ENCODE measurements around the gene STT3A.
A peak's percentile ranks its signal among the peaks of the same experiment; 100 is the strongest.

Gene STT3A

DNA sequence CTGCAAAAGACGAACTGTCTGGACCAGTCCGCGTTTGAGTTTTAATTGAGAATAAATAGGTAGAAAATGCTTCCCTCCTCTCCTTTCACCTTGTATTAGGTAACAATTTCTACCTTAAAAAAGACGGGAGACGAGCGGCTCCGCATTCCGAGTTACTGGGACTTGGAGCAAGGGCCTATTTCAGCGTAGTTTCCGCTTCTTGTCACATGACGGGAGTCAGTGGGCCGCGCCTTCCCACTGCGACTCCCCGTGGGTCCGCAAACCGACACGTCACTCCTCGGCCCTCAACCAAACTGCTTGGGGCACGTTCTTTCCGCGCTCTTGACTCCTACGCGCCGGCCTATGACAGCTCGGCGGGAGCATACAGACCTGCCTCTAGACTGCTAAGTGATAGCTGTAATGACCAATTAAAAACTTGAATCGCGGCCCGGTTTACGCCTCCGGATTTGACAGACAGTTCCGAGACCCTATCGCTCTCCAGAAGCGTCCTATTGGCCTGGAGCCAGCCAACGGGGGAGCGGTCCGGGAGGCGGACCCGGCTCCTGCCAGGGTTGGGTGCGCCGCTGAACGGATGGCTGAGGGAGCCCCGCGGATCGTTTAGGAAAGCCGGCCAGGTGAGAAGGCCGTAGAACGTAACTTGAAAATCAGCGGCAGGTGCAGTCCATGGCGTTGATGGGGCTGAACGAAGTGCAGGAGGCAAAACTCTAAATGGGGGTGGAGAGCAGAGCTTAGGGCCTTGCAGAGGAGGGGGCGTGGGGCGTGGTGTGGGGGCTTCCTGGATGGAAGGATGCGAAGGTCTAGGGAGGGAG, at the start of gene STT3A:
Gene STT3A, plus strand, starts transcription at position 548 of the 809 bp plus-strand sequence. CDS start 3,064 bp downstream, outside the sequence.
- H3K27me3 Mint-ChIP-seq (ENCODE audit: low read depth) = no peaks in the 10 kb centered on the region
- H3K4me3 Mint-ChIP-seq = peak within 1 kb of the TSS; percentile 94 to 97 (median 94)
- TF ChIP-seq, protein P1, sequence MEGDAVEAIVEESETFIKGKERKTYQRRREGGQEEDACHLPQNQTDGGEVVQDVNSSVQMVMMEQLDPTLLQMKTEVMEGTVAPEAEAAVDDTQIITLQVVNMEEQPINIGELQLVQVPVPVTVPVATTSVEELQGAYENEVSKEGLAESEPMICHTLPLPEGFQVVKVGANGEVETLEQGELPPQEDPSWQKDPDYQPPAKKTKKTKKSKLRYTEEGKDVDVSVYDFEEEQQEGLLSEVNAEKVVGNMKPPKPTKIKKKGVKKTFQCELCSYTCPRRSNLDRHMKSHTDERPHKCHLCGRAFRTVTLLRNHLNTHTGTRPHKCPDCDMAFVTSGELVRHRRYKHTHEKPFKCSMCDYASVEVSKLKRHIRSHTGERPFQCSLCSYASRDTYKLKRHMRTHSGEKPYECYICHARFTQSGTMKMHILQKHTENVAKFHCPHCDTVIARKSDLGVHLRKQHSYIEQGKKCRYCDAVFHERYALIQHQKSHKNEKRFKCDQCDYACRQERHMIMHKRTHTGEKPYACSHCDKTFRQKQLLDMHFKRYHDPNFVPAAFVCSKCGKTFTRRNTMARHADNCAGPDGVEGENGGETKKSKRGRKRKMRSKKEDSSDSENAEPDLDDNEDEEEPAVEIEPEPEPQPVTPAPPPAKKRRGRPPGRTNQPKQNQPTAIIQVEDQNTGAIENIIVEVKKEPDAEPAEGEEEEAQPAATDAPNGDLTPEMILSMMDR (IDR thresholded peaks at IDR 0.05; ENCODE audit: unreplicated experiment in 3 of 3) = no peak
- H3K4me1 Mint-ChIP-seq = peaks cover 31% of the 10 kb centered on the region
- peaks cover 2% of the 10 kb centered on the region for H3K9me3 Mint-ChIP-seq
- H3K27ac Mint-ChIP-seq = peak within 1 kb of the TSS; percentile 98 to 100 (median 99)
- peaks cover 22% of the 10 kb centered on the region for H3K36me3 Mint-ChIP-seq (ENCODE audit: low read depth)

DNA sequence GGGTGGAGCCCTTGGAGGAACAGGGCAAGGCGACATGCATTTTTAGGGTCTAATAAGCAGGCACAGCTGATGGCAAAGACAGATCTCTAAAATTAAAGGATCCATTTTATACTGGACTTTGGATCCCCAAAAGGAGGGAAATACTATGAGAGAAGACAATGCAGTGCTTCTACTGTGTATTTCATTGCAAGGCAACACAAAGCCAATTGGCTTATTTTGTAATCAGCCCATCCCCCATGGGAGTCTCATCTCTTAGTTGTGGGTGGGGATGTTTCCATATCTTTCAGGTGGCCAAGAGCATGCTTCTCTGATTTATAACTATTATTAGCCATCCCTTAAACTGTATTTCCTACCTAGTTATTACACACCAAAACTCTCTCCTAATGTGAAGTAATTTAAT, 41.9 kb upstream of the STT3A start:
- H3K27me3 Mint-ChIP-seq (ENCODE audit: low read depth) = peaks cover 5% of the 10 kb centered on the region
- H3K4me1 Mint-ChIP-seq = no peaks in the 10 kb centered on the region
- H3K4me3 Mint-ChIP-seq = no peak overlapping the region
- TF ChIP-seq, protein P1 (IDR thresholded peaks at IDR 0.05; ENCODE audit: unreplicated experiment in 3 of 3) = no peak
- no peak overlapping the region for H3K27ac Mint-ChIP-seq
- H3K36me3 Mint-ChIP-seq (ENCODE audit: low read depth) = peaks cover 9% of the 10 kb centered on the region
- H3K9me3 Mint-ChIP-seq = peaks cover 45% of the 10 kb centered on the region

DNA sequence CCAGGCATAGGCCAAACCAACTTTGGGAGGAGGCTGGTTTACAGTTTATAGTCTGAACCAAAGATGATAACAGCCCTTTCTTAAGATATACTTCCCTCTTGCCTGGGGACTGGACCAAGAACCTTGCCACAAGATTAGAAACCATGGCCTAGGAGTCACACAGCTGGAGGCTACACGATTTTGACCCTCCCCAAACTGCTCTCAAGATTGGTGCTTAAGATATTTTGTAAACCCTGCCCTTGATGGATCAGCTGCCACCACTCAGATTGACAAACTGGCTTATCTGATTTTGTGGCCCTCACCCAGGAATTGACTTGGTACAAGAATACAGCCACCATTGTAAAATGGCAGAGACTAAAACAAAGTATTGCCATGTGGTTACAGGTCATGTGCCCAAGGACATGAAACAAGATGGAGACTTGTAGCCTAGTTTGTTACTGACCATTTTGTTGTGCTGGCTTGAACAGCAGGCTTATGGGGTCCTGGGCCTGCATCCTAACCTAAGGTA, 40.8 kb upstream of the STT3A start:
- H3K9me3 Mint-ChIP-seq = peaks cover 49% of the 10 kb centered on the region
- TF ChIP-seq, protein P1 (IDR thresholded peaks at IDR 0.05; ENCODE audit: unreplicated experiment in 3 of 3) = no peak

DNA sequence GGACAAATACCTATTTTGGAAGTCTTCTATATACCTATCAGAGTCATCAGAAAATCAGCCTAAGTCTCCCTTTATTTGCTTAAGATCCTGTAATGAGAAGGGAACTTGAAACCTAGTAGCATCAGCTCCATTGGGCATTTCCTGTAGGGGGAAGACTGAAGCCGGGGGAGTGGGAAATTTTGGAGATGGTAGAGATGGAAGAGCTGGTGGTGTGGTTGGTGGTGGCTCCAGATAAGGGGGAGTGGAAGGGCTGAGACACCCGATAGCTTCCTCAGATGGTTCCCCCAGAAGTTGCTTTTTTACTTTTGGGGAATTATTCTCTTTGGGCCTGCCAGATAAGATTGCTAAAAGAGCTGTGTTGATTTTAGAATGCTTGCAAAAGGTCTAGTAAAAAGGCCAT, 39.7 kb upstream of the STT3A start:
- TF ChIP-seq, protein P1 (IDR thresholded peaks at IDR 0.05; ENCODE audit: unreplicated experiment in 3 of 3) = no peak
- H3K4me3 Mint-ChIP-seq = no peak overlapping the region
- H3K36me3 Mint-ChIP-seq (ENCODE audit: low read depth) = peaks cover 9% of the 10 kb centered on the region
- H3K9me3 Mint-ChIP-seq = peaks cover 52% of the 10 kb centered on the region
- H3K27ac Mint-ChIP-seq = no peak overlapping the region
- H3K27me3 Mint-ChIP-seq (ENCODE audit: low read depth) = peaks cover 9% of the 10 kb centered on the region
- H3K4me1 Mint-ChIP-seq = no peaks in the 10 kb centered on the region

More for the DNA sequence above, 40.8 kb upstream of the STT3A start:
- H3K4me1 Mint-ChIP-seq = no peaks in the 10 kb centered on the region
- H3K4me3 Mint-ChIP-seq = no peak overlapping the region
- H3K36me3 Mint-ChIP-seq (ENCODE audit: low read depth) = peaks cover 9% of the 10 kb centered on the region
- H3K27me3 Mint-ChIP-seq (ENCODE audit: low read depth) = peaks cover 5% of the 10 kb centered on the region
- H3K27ac Mint-ChIP-seq = no peak overlapping the region

DNA sequence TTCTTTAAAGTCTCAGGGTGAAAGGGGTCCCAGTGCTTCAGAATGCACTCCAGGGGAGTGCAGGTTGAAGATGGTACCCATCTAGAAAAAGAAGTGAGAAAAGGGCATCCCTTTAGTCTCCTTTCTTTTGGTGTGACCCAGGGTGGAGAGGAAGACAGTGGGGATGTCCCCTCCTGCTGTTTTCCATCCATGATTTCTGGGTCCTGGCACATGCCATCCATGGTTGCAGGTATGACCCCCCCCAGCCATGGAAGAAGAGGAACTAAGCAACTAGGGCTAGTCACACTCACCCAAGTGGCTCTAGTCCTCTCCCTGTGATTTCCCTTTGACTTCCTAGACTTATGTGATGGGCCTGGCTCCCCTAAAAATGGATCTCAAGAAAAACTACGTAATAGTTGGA, 39.3 kb upstream of the STT3A start:
- H3K36me3 Mint-ChIP-seq (ENCODE audit: low read depth) = peaks cover 9% of the 10 kb centered on the region
- no peak overlapping the region for H3K4me3 Mint-ChIP-seq
- TF ChIP-seq, protein P1 (IDR thresholded peaks at IDR 0.05; ENCODE audit: unreplicated experiment in 3 of 3) = no peak
- H3K9me3 Mint-ChIP-seq = peaks cover 52% of the 10 kb centered on the region
- peaks cover 9% of the 10 kb centered on the region for H3K27me3 Mint-ChIP-seq (ENCODE audit: low read depth)
- no peaks in the 10 kb centered on the region for H3K4me1 Mint-ChIP-seq
- no peak overlapping the region for H3K27ac Mint-ChIP-seq

Data from nephron (organoid).